K562 (cell line): ENCODE results near the gene KRTAP5-11. TPM values are rescaled to one million over a fixed set of nuclear protein-coding genes. Genes with fewer than 3 reads are reported as not detected.

ENCODE experiments used
- ATAC-seq: fragments of 200-7000 bp; cut with Tn5 transposase; 3 replicates; pipeline ENCODE4 v1.9.1; 2020; ENCODE audit warnings: moderate library complexity
- BruUV-seq: library from RNA; stranded (reverse); fragments of 400-500 nt; replicated peaks from 2 replicates; lab custom pipeline; 2021; lab: Mats Ljungman, UMichigan
- CTCF ChIA-PET: fragments of 300-600 bp; formaldehyde crosslinking; extraction: SDS; loops from one replicate; lab custom pipeline; 2021; ENCODE audit warnings: low intra/inter-chr PET ratio; lab: Yijun Ruan, JAX
- POLR2A ChIA-PET: fragments of 300-600, 350-650 bp; sonication (Branson Sonifier 250); formaldehyde crosslinking; extraction: SDS; loops from one replicate; lab custom pipeline; 2021; ENCODE audit warnings: antibody characterized with exemption, inconsistent platforms; lab: Yijun Ruan, JAX
- DNase-seq, 4 experiments: peaks; one replicate each; pipeline versions ENCODE4 v3.0.0 to v3.0.0-alpha.2; 2011 to 2018; ENCODE audit warnings: low spot score in 3 of 4, mixed read lengths in 3 of 4; ENCODE audit errors: extremely low read depth in 1 of 4
- FAIRE-seq: peaks from 2 replicates; lab custom pipeline; 2011; peaks lifted over from hg19 to GRCh38; lab: Jason Lieb, UNC
- H2AFZ ChIP-seq: 2 replicates; pipeline ENCODE4 v1.6.0; 2011; ENCODE audit warnings: low read depth, low read length, control low read depth, inconsistent platforms
- H3K27ac ChIP-seq: fragments of 200-600 bp; 3 replicates; pipeline ENCODE4 v1.8.0; 2011; ENCODE audit warnings: low read depth, mild to moderate bottlenecking, control low read depth, inconsistent platforms, low read length, moderate library complexity, mixed read lengths; ENCODE audit errors: extremely low read depth
- H3K27me3 ChIP-seq, 2 experiments: fragments of 300-600 bp in 1 of 2; 2 replicates in 1 of 2; 3 replicates in 1 of 2; pipeline versions ENCODE4 v1.6.0 to v1.8.0; 2011; ENCODE audit warnings: inconsistent platforms in 2 of 2, low read length in 2 of 2, mild to moderate bottlenecking in 1 of 2, mixed read lengths in 1 of 2, moderate library complexity in 1 of 2; ENCODE audit not compliant: control insufficient read depth in 2 of 2, insufficient read depth in 2 of 2
- H3K36me3 ChIP-seq: fragments of 300-600 bp; 3 replicates; pipeline ENCODE4 v1.8.0; 2011; ENCODE audit warnings: mild to moderate bottlenecking, low read length, inconsistent platforms; ENCODE audit not compliant: control insufficient read depth, insufficient read depth
- H3K4me1 ChIP-seq, 2 experiments: fragments of 200-600 bp in 1 of 2; replicated peaks in 1 of 2; 2 replicates in 1 of 2; 3 replicates in 1 of 2; pipeline versions ENCODE4 v1.5.1 to v1.8.0; 2011; ENCODE audit warnings: inconsistent platforms in 2 of 2, low read length in 2 of 2, mild to moderate bottlenecking in 1 of 2, mixed read lengths in 1 of 2, moderate library complexity in 1 of 2; ENCODE audit not compliant: control insufficient read depth in 2 of 2, insufficient read depth in 2 of 2
- H3K4me2 ChIP-seq: 2 replicates; pipeline ENCODE4 v1.6.1; 2011; ENCODE audit warnings: low read length, control low read depth, inconsistent platforms, mixed read lengths; ENCODE audit not compliant: insufficient read depth
- H3K4me3 ChIP-seq: fragments of 200-600 bp; sonication (generic), shearing (Covaris generic); 2 replicates; pipeline ENCODE4 v1.5.1; 2016; ENCODE audit warnings: control low read depth, inconsistent platforms
- H3K79me2 ChIP-seq: fragments of 200-600 bp; 3 replicates; pipeline ENCODE4 v1.8.0; 2011; ENCODE audit warnings: low read length, inconsistent platforms; ENCODE audit not compliant: control insufficient read depth, insufficient read depth
- H3K9ac ChIP-seq, 2 experiments: 2 replicates each; pipeline versions ENCODE4 v1.6.0 to v1.6.1; 2011; ENCODE audit warnings: low read depth in 2 of 2, low read length in 2 of 2, control low read depth in 1 of 2, inconsistent platforms in 1 of 2, mild to moderate bottlenecking in 1 of 2, mixed read lengths in 1 of 2; ENCODE audit not compliant: insufficient read depth in 1 of 2
- H3K9me1 ChIP-seq: one replicate; pipeline ENCODE4 v1.6.0; 2011; ENCODE audit warnings: inconsistent platforms, mild to moderate bottlenecking, low read length, moderate library complexity; ENCODE audit not compliant: control insufficient read depth, insufficient read depth
- H3K9me3 ChIP-seq: replicated peaks from 2 replicates; pipeline ENCODE4 v1.5.1; 2011; ENCODE audit warnings: low read depth, low read length, inconsistent platforms; ENCODE audit not compliant: control insufficient read depth, insufficient read depth
- H4K20me1 ChIP-seq: replicated peaks from 2 replicates; pipeline ENCODE4 v1.6.1; 2011; ENCODE audit warnings: low read length, inconsistent platforms, mixed read lengths; ENCODE audit not compliant: control insufficient read depth, insufficient read depth
- FOXM1 ChIP-seq, 2 experiments: fragments of 450-650 bp in 1 of 2; sonication (generic) in 1 of 2; formaldehyde crosslinking in 1 of 2; IDR thresholded peaks; 2 replicates each; pipeline versions ENCODE4 v1.6.1 to v1.9.0; 2017 to 2022; ENCODE audit warnings: low read depth in 2 of 2, mild to moderate bottlenecking in 2 of 2, missing genetic modification reagents in 1 of 2, moderate library complexity in 1 of 2
- KDM1A ChIP-seq, 2 experiments: fragments of 450-650 bp; IDR thresholded peaks; 2 replicates each; pipeline ENCODE4 v1.6.1; 2016; ENCODE audit warnings: mild to moderate bottlenecking in 2 of 2
- KDM2B ChIP-seq: fragments of 250-450 bp; sonication (Bioruptor Pico); IDR thresholded peaks from 2 replicates; pipeline ENCODE4 v1.8.0; 2021; ENCODE audit warnings: mild to moderate bottlenecking, moderate library complexity
- L3MBTL2 ChIP-seq: fragments of 450-650 bp; IDR thresholded peaks from 2 replicates; pipeline ENCODE4 v1.6.1; 2016; ENCODE audit warnings: mild to moderate bottlenecking, moderate library complexity
- NR4A1 ChIP-seq, 2 experiments: fragments of 250-450 bp in 1 of 2; fragments of 450-650 bp in 1 of 2; sonication (Bioruptor Pico) in 1 of 2; IDR thresholded peaks; 2 replicates each; pipeline versions ENCODE4 v1.4.0 to v1.6.1; 2016 to 2020; ENCODE audit warnings: mild to moderate bottlenecking in 2 of 2, missing compliant biosample characterization in 1 of 2, missing genetic modification characterization in 1 of 2, moderate library complexity in 1 of 2
- WHSC1 ChIP-seq: IDR thresholded peaks from one replicate; pipeline ENCODE4 v1.6.1; 2012; ENCODE audit warnings: low read length, control low read depth, inconsistent platforms
- ZFP1 ChIP-seq: fragments of 450-650 bp; formaldehyde crosslinking; IDR thresholded peaks from 2 replicates; pipeline ENCODE4 v1.4.0; 2020; ENCODE audit warnings: mild to moderate bottlenecking, mixed read lengths
- ZNF584 ChIP-seq: fragments of 200-800 bp; sonication (Bioruptor generic); IDR thresholded peaks from 2 replicates; pipeline ENCODE4 v1.6.1; 2016; ENCODE audit warnings: low read depth, mild to moderate bottlenecking, missing genetic modification characterization, missing compliant biosample characterization
- ZNF586 ChIP-seq: fragments of 450-650 bp; formaldehyde crosslinking; conservative IDR thresholded peaks from 2 replicates; pipeline ENCODE4 v1.4.0; 2020; ENCODE audit warnings: mild to moderate bottlenecking, moderate library complexity
- WGBS: fragments of 100-300 bp; shearing (Covaris generic); methylation state at CpG from one replicate; pipeline ENCODE4 v1.1.6; 2016; ENCODE audit warnings: low coverage, mixed read lengths; ENCODE audit not compliant: insufficient coverage; ENCODE audit errors: missing lambda C conversion rate; 5-methylcytosine and 5-hydroxymethylcytosine counted together
- in situ Hi-C: fragments of 300-500 bp; cut with MboI; formaldehyde crosslinking; loops from 4 replicates; pipeline ENCODE4 v1.15.0; 2018; ENCODE audit warnings: inconsistent platforms, mixed read lengths
- intact Hi-C: fragments of 100-400 bp; cut with micrococcal nuclease; formaldehyde crosslinking; loops from 2 replicates; pipeline ENCODE4 v1.14.2; 2022
- polyA plus RNA-seq, 8 experiments: library from polyadenylated mRNA; depleted of rRNA in 4 of 8; stranded (reverse) in 5 of 8; unstranded in 3 of 8; fragments of >200 nt; fragmentation: Nextera tagmentation in 2 of 8; fragmentation: Illumina TruSeq in 1 of 8; extraction: Ambion mirVana in 2 of 8; extraction: Trizol in 1 of 8; gene quantifications; 2 replicates each; pipeline versions ENCODE4 v1.2.1 to v1.2.3, GENCODE V29; 2011 to 2014; ENCODE audit warnings: inconsistent platforms in 1 of 8, missing spikeins in 1 of 8
- total RNA-seq, 7 experiments: library from RNA; depleted of rRNA in 6 of 7; stranded (reverse); fragments of >200 nt in 6 of 7; fragmentation: Illumina TruSeq in 2 of 7; extraction: Trizol in 2 of 7; gene quantifications; 2 replicates each; pipeline versions ENCODE4 v1.2.1 to v1.2.3, GENCODE V29; 2011 to 2021; ENCODE audit warnings: low replicate concordance in 1 of 7
- TF ChIP-seq, protein P1 (sequence below): sonication (generic); formaldehyde crosslinking; IDR thresholded peaks from 2 replicates; pipeline ENCODE4 v1.8.1; 2023; ENCODE audit warnings: mild to moderate bottlenecking, missing genetic modification reagents

Gene KRTAP5-11
- total and polyA plus RNA-seq, 9 of the 15 experiments (the other 6 are each of a cell fraction or from before 2014, with no cell fraction given): not detected

DNA sequence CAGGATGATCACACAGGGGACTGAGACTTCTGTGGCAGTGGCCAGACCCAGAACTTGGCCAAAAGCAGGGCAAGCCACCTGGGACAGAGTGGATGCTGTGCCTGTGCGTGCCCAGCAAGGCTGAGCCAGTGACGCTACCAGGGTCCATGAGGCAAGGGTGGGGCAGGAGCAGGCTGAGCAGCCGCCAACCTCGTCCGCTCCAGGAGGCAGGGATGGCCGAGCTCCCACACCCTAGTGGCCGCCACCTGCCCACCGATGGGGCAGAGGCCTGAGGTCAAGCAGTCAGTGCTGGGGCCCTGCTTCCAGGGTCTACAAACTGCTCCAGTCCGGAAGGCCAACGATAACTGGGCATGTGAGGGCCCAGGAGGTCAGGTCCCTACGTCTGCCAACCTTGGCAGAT, 27.2 kb downstream of the KRTAP5-11 start:
- CTCF ChIA-PET: no interaction called here
- intact Hi-C loops: no loop called here
- Histone ChIP-seq H4K20me1 (no peaks in the 10 kb centered on the region), H3K4me1 (peaks cover 0 to 3% of the 10 kb centered on the region in 2 experiments; a peak in 1 of 5 replicates), H3K4me3 (no peak overlapping the region), H2AFZ (no peak overlapping the region), H3K9ac (no peak overlapping the region), H3K9me1 (no peaks in the 10 kb centered on the region), H3K79me2 (no peaks in the 10 kb centered on the region), H3K9me3 (no peaks in the 10 kb centered on the region), H3K36me3 (no peaks in the 10 kb centered on the region), H3K4me2 (no peak overlapping the region), H3K27ac (no peak overlapping the region), H3K27me3 (peaks cover 3 to 26% of the 10 kb centered on the region in 2 experiments; a peak in 3 of 5 replicates)
- TF ChIP-seq ZNF584 (CRISPR knock-in tag) (no peak), WHSC1 (no peak), KDM2B (CRISPR knock-in tag) (no peak), ZNF586 (CRISPR knock-in tag) (no peak), NR4A1 (CRISPR knock-in tag; IDR thresholded peaks at IDR 0.05) (no peak), NR4A1 (tag; IDR thresholded peaks at IDR 0.05) (no peak), ZFP1 (CRISPR knock-in tag) (no peak), FOXM1 (IDR thresholded peaks at IDR 0.05; ENCODE audit: low read depth) (no peak), FOXM1 (CRISPR knock-in tag; IDR thresholded peaks at IDR 0.05; ENCODE audit: low read depth) (no peak), L3MBTL2 (no peak), KDM1A (IDR thresholded peaks at IDR 0.05) (no peak)
- TF ChIP-seq, protein P1, sequence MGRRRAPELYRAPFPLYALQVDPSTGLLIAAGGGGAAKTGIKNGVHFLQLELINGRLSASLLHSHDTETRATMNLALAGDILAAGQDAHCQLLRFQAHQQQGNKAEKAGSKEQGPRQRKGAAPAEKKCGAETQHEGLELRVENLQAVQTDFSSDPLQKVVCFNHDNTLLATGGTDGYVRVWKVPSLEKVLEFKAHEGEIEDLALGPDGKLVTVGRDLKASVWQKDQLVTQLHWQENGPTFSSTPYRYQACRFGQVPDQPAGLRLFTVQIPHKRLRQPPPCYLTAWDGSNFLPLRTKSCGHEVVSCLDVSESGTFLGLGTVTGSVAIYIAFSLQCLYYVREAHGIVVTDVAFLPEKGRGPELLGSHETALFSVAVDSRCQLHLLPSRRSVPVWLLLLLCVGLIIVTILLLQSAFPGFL (CRISPR knock-in tag): no peak
- no TSS peak for BruUV-seq
- no peak for FAIRE-seq
- in situ Hi-C loops: no loop called here
- 5% methylated on average over 11 of the region's 11 CpGs for WGBS
- no peak for ATAC-seq
- no peak for DNase-seq
- POLR2A ChIA-PET: no interaction called here
